Pancreas (tissue), 10 donors: Measurements from ENCODE around the gene SLC4A2. TPM values are rescaled to one million over a fixed set of nuclear protein-coding genes. Genes with fewer than 3 reads are reported as not detected.

Experiments
- ATAC-seq, 4 donors: fragments of 200-7000 bp; cut with Tn5 transposase; one replicate each; pipeline versions ENCODE4 v1.8.0 to v1.9.1; 2020; ENCODE audit warnings: mild to moderate bottlenecking in 4 of 4, moderate library complexity in 4 of 4
- DNase-seq, 6 donors: peaks; one replicate each; pipeline ENCODE4 v3.0.0-alpha.2; 2020
- FAIRE-seq: peaks from 2 replicates; lab custom pipeline; 2012; peaks lifted over from hg19 to GRCh38; lab: Jason Lieb, UNC
- H3K27ac ChIP-seq, 4 donors: fragments of 200-600 bp; sonication (generic); 1 replicate in 3 of 4; 2 replicates in 1 of 4; pipeline versions ENCODE4 v1.5.0 to v1.8.0; 2020
- H3K27me3 ChIP-seq, 4 donors: fragments of 200-600 bp; one replicate each; pipeline ENCODE4 v1.8.0; 2021
- H3K36me3 ChIP-seq, 3 donors: fragments of 200-600 bp; sonication (generic) in 1 of 3; one replicate each; pipeline versions ENCODE4 v1.5.0 to v1.8.0; 2020 to 2021
- H3K4me1 ChIP-seq, 3 donors: fragments of 200-600 bp; one replicate each; pipeline ENCODE4 v1.8.0; 2021
- H3K4me3 ChIP-seq, 4 donors: fragments of 200-600 bp; sonication (generic) in 2 of 4; one replicate each; pipeline versions ENCODE4 v1.5.0 to v1.8.0; 2020 to 2021
- H3K9me3 ChIP-seq, 4 donors: fragments of 200-600 bp; one replicate each; pipeline ENCODE4 v1.8.0; 2021
- CTCF ChIP-seq, 4 donors: fragments of 200-600 bp; sonication (generic) in 3 of 4; IDR thresholded peaks; one replicate each; pipeline versions ENCODE4 v1.5.0 to v1.8.0; 2021; ENCODE audit warnings: antibody characterized with exemption in 4 of 4
- WGBS, 2 donors: extraction: QIAGEN DNeasy Blood & Tissue Kit; methylation state at CpG; one replicate each; pipeline ENCODE4 v1.1.7; 2013; 5-methylcytosine and 5-hydroxymethylcytosine counted together
- intact Hi-C, 3 donors: fragments of 100-400 bp; cut with DNase I; formaldehyde crosslinking; loops; one replicate each; pipeline versions ENCODE4 v1.11.1 to v1.14.2; 2022
- polyA plus RNA-seq, 2 donors: library from polyadenylated mRNA; stranded (reverse); fragments of 200-250 nt; gene quantifications; one replicate each; pipeline ENCODE4 v1.2.3, GENCODE V29; 2013
- total RNA-seq, 6 donors: library from RNA; stranded (reverse); fragmentation: NEBNext Ultra II Directional in 4 of 6; extraction: Animal tissue kit (Norgen Biotek cat#: 25700) in 4 of 6; gene quantifications; one replicate each; pipeline versions ENCODE4 v1.2.1 to v1.2.4, GENCODE V29; 2021 to 2023
- donor health status: healthy with polysubstance abuse.
- donor health status: DM: no; HTN: no; CAD: no; lungs with moderate emphysema.
- donor health status: DM: no; HTN: no; CAD: no.
- donor health status: control.
- donor health status: control.
- donor health status: Bipolar disorder and iron deficiency.
- donor health status: DM: yes; HTN: yes; CAD: no.
- donor health status: DM: no; HTN: no; CAD: no.
- donor health status: DM: no; HTN: no; CAD: no.
- donor health status: DM: yes; HTN: yes; CAD: no.

The SLC4A2 gene
- total and polyA plus RNA-seq, 8 donors: 69.2 to 211 (median 87.2) TPM

- Histone ChIP-seq H3K4me1 (no peaks in the 10 kb centered on the region), H3K9me3 (no peaks in the 10 kb centered on the region), H3K36me3 (peaks cover 0 to 43% (median 19%) of the 10 kb centered on the region in 3 donors), H3K27ac (no peak overlapping the region), H3K4me3 (no peak overlapping the region), H3K27me3 (no peaks in the 10 kb centered on the region)
- 86 to 88% methylated on average over 30 of the region's 30 CpGs for WGBS, 2 donors
- FAIRE-seq (no peak), DNase-seq (peak in 1 of 6 donors; percentile 45), ATAC-seq (no peak)
- intact Hi-C loops: loop anchor here in 1 of 3 donors (5.0 kb wide), 2 partner anchors 51 to 186 kb away; no protein-coding TSS in a partner anchor
- no peak for TF ChIP-seq CTCF (IDR thresholded peaks at IDR 0.05)
Measured at GRCh38 chr7:151121380-151122170, 62.2 kb downstream of the SLC4A2 start.

- Histone ChIP-seq H3K27me3 (no peaks in the 10 kb centered on the region), H3K9me3 (no peaks in the 10 kb centered on the region), H3K36me3 (peaks cover 0 to 43% (median 19%) of the 10 kb centered on the region in 3 donors), H3K27ac (no peak overlapping the region), H3K4me1 (no peaks in the 10 kb centered on the region), H3K4me3 (no peak overlapping the region)
- no peak for ATAC-seq
- no peak for TF ChIP-seq CTCF (IDR thresholded peaks at IDR 0.05)
- no peak for DNase-seq
- WGBS, 2 donors: 92 to 93% methylated on average over 24 of the region's 24 CpGs
- no peak for FAIRE-seq
- intact Hi-C loops: loop anchor here in 1 of 3 donors (5.0 kb wide), 2 partner anchors 50 to 185 kb away; no protein-coding TSS in a partner anchor
Measured at GRCh38 chr7:151122276-151122675, 62.9 kb downstream of the SLC4A2 start.

- whole genome bisulfite sequencing, 2 donors: 92 to 94% methylated on average over 28 to 29 of the region's 29 CpGs
- intact Hi-C loops: loop anchor here in 1 of 3 donors (5.0 kb wide), 2 partner anchors 50 to 185 kb away; no protein-coding TSS in a partner anchor
Measured at GRCh38 chr7:151122796-151123157, 63.4 kb downstream of the SLC4A2 start.

GRCh38 chr7:151123158-151123821, 63.9 kb downstream of the SLC4A2 start:
- TF ChIP-seq CTCF (IDR thresholded peaks at IDR 0.05): no peak
- Histone ChIP-seq H3K36me3 (peaks cover 0 to 42% (median 19%) of the 10 kb centered on the region in 3 donors), H3K9me3 (no peaks in the 10 kb centered on the region), H3K4me3 (no peak overlapping the region), H3K27ac (no peak overlapping the region), H3K27me3 (no peaks in the 10 kb centered on the region), H3K4me1 (no peaks in the 10 kb centered on the region)
- peak in 2 of 4 donors; percentile 1 to 5 for ATAC-seq
- WGBS, 2 donors: 92 to 94% methylated on average over 50 of the region's 50 CpGs
- intact Hi-C loops: loop anchor here in 1 of 3 donors (5.0 kb wide), 2 partner anchors 49 to 184 kb away; no protein-coding TSS in a partner anchor
- no peak for FAIRE-seq
- DNase-seq: peak in 2 of 6 donors; percentile 32 to 71

More at GRCh38 chr7:151122796-151123157, 63.4 kb downstream of the SLC4A2 start:
- no peak for TF ChIP-seq CTCF (IDR thresholded peaks at IDR 0.05)
- H3K4me3 ChIP-seq: no peak overlapping the region
- ATAC-seq (no peak), FAIRE-seq (no peak), DNase-seq (peak in 2 of 6 donors; percentile 22 to 75)
- no peak overlapping the region for H3K27ac ChIP-seq
- no peaks in the 10 kb centered on the region for H3K9me3 ChIP-seq
- no peaks in the 10 kb centered on the region for H3K4me1 ChIP-seq
- H3K27me3 ChIP-seq: no peaks in the 10 kb centered on the region
- peaks cover 0 to 43% (median 19%) of the 10 kb centered on the region in 3 donors for H3K36me3 ChIP-seq
